Natural killer cell (primary cell): ENCODE data around the gene RNF25. TPM values are rescaled to one million over a fixed set of nuclear protein-coding genes. Genes with fewer than 3 reads are reported as not detected.

Experiments
- ATAC-seq, 3 donors: fragments of 150-1000 bp in 2 of 3; fragments of 200-7000 bp in 1 of 3; cut with Tn5 transposase; 1 replicate in 1 of 3; 2 replicates in 2 of 3; pipeline ENCODE4 v1.10.0; 2021; ENCODE audit warnings: mild to moderate bottlenecking in 2 of 3, moderate library complexity in 2 of 3
- DNase-seq, 2 donors: peaks; one replicate each; pipeline versions ENCODE4 v3.0.0 to v3.0.0-alpha.2; 2013 to 2021; ENCODE audit warnings: mixed read lengths in 1 of 2
- H3K27ac ChIP-seq: one replicate; pipeline ENCODE4 v1.5.1; 2013; ENCODE audit warnings: mild to moderate bottlenecking, low read length
- H3K27me3 ChIP-seq: one replicate; pipeline ENCODE4 v1.6.1; 2013; ENCODE audit warnings: low read length; ENCODE audit not compliant: control insufficient read depth, insufficient read depth
- H3K36me3 ChIP-seq: one replicate; pipeline ENCODE4 v1.6.1; 2013; ENCODE audit warnings: low read length; ENCODE audit not compliant: control insufficient read depth, insufficient read depth
- H3K4me1 ChIP-seq: one replicate; pipeline ENCODE4 v1.6.1; 2013; ENCODE audit warnings: low read length; ENCODE audit not compliant: control insufficient read depth, insufficient read depth
- H3K4me3 ChIP-seq: one replicate; pipeline ENCODE4 v1.5.1; 2013; ENCODE audit warnings: low read length
- H3K9me3 ChIP-seq: one replicate; pipeline ENCODE4 v1.6.1; 2013; ENCODE audit warnings: low read length; ENCODE audit not compliant: control insufficient read depth, insufficient read depth
- H3K27ac Mint-ChIP-seq, 2 donors: one replicate each; pipeline ENCODE4 v1.8.0; 2022; ENCODE audit warnings: mild to moderate bottlenecking in 2 of 2, mixed read lengths in 2 of 2, moderate library complexity in 1 of 2
- H3K27me3 Mint-ChIP-seq, 2 donors: one replicate each; pipeline ENCODE4 v1.8.0; 2022; ENCODE audit warnings: low read depth in 2 of 2, mixed read lengths in 2 of 2
- H3K36me3 Mint-ChIP-seq: one replicate; pipeline ENCODE4 v1.8.0; 2022; ENCODE audit warnings: mixed read lengths
- H3K4me1 Mint-ChIP-seq, 2 donors: one replicate each; pipeline ENCODE4 v1.8.0; 2022; ENCODE audit warnings: mixed read lengths in 2 of 2
- H3K4me3 Mint-ChIP-seq: one replicate; pipeline ENCODE4 v1.8.0; 2022; ENCODE audit warnings: mild to moderate bottlenecking, moderate library complexity, mixed read lengths
- H3K9me3 Mint-ChIP-seq, 2 donors: one replicate each; pipeline ENCODE4 v1.8.0; 2022; ENCODE audit warnings: mixed read lengths in 2 of 2
- WGBS: methylation state at CpG from one replicate; pipeline ENCODE4 v1.1.7; 2013; ENCODE audit warnings: missing lambda C conversion rate; ENCODE audit not compliant: insufficient coverage; 5-methylcytosine and 5-hydroxymethylcytosine counted together
- intact Hi-C: fragments of 100-400 bp; cut with micrococcal nuclease; formaldehyde crosslinking; loops from one replicate; pipeline ENCODE4 v1.14.2; 2022
- total RNA-seq, 4 donors: library from RNA; stranded (reverse); fragments of 120-200 nt in 1 of 4; gene quantifications; one replicate each; pipeline versions ENCODE4 v1.2.3 to v1.2.4, GENCODE V29; 2013 to 2022
- TF ChIP-seq, protein P1 (sequence below): fragments of 200-600 bp; IDR thresholded peaks from one replicate; pipeline ENCODE4 v1.8.0; 2022; ENCODE audit warnings: antibody characterized with exemption

RNF25 gene
- total RNA-seq, 3 donors from 2014 or later (not counting 1 experiment from before 2014, with no cell fraction given) = 16.5 to 22.8 (median 20.1) TPM

DNA sequence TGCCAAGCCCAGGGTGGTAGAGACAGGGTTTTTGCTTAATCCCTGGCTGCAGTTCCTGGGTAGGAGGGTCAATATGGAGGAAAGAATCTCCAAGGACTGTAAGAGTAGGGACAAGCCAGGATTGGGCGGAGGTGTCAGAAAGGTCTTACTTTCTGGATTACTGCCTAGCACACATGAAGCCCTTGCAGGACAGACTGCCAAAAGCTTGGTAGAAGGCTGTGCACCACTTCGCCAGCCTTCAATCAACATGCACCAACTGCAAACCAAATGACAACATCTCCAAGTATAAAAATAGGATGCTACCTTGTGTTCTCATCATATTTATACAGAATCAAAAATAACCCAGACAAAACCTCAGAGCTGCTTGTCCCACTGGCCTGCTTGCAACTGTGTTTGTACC is 16.1 kb downstream of the RNF25 start:
- H3K27ac Mint-ChIP-seq = no peak overlapping the region

DNA sequence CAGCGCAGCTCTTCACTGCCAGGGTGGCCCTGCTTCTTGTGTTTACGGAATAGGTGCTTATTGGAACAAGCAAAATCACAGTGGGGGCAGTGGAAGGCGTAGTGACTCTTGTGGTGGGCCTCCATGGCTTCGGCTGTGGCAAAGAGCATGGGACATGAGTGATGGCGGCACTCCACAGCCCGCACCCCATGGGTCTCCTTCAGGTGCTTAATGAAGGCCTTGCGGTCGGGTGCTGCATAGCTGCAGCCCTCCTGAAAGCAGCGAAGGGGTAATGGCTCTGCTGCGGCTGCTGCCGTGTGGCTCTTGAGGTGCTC is 23.1 kb downstream of the RNF25 start:
- Mint-ChIP-seq H3K4me1 (peaks cover 17 to 18% of the 10 kb centered on the region in 2 donors), H3K4me3 (no peak overlapping the region), H3K9me3 (no peaks in the 10 kb centered on the region), H3K36me3 (peaks cover 11% of the 10 kb centered on the region), H3K27me3 (no peaks in the 10 kb centered on the region), H3K27ac (peak overlapping the region in 1 of 2 donors; percentile 21)
- peak in 1 of 3 donors; percentile 12 for ATAC-seq
- intact Hi-C loops = loop anchor here (1.0 to 2.0 kb wide), 3 partner anchors 198 to 347 kb away; no protein-coding TSS in a partner anchor
- TF ChIP-seq, protein P1, sequence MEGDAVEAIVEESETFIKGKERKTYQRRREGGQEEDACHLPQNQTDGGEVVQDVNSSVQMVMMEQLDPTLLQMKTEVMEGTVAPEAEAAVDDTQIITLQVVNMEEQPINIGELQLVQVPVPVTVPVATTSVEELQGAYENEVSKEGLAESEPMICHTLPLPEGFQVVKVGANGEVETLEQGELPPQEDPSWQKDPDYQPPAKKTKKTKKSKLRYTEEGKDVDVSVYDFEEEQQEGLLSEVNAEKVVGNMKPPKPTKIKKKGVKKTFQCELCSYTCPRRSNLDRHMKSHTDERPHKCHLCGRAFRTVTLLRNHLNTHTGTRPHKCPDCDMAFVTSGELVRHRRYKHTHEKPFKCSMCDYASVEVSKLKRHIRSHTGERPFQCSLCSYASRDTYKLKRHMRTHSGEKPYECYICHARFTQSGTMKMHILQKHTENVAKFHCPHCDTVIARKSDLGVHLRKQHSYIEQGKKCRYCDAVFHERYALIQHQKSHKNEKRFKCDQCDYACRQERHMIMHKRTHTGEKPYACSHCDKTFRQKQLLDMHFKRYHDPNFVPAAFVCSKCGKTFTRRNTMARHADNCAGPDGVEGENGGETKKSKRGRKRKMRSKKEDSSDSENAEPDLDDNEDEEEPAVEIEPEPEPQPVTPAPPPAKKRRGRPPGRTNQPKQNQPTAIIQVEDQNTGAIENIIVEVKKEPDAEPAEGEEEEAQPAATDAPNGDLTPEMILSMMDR = peak; percentile 16
- H3K36me3 ChIP-seq = peaks cover 83% of the 10 kb centered on the region
- DNase-seq = no peak
- H3K4me3 ChIP-seq = no peak overlapping the region
- no peaks in the 10 kb centered on the region for H3K9me3 ChIP-seq
- 93% methylated on average over 11 of the region's 11 CpGs for WGBS
- no peaks in the 10 kb centered on the region for H3K27me3 ChIP-seq
- H3K4me1 ChIP-seq = no peaks in the 10 kb centered on the region
- H3K27ac ChIP-seq = no peak overlapping the region

More for the DNA sequence above, 16.1 kb downstream of the RNF25 start:
- H3K36me3 ChIP-seq = peaks cover 38% of the 10 kb centered on the region
- no peaks in the 10 kb centered on the region for H3K27me3 ChIP-seq
- H3K27ac ChIP-seq = no peak overlapping the region
- Mint-ChIP-seq H3K4me3 (no peak overlapping the region), H3K36me3 (no peaks in the 10 kb centered on the region), H3K27me3 (no peaks in the 10 kb centered on the region), H3K4me1 (peaks cover 27 to 49% of the 10 kb centered on the region in 2 donors), H3K9me3 (no peaks in the 10 kb centered on the region)
- no peak for DNase-seq
- intact Hi-C loops = loop anchor here (5.0 kb wide), 2 partner anchors 57 to 732 kb away; partner anchors contain the start of genes DNPEP and TTLL4
- TF ChIP-seq, protein P1 = no peak
- peaks cover 17% of the 10 kb centered on the region for H3K4me1 ChIP-seq
- 95% methylated on average over 2 of the region's 2 CpGs for WGBS
- no peak for ATAC-seq
- H3K4me3 ChIP-seq = no peak overlapping the region
- H3K9me3 ChIP-seq = no peaks in the 10 kb centered on the region

DNA sequence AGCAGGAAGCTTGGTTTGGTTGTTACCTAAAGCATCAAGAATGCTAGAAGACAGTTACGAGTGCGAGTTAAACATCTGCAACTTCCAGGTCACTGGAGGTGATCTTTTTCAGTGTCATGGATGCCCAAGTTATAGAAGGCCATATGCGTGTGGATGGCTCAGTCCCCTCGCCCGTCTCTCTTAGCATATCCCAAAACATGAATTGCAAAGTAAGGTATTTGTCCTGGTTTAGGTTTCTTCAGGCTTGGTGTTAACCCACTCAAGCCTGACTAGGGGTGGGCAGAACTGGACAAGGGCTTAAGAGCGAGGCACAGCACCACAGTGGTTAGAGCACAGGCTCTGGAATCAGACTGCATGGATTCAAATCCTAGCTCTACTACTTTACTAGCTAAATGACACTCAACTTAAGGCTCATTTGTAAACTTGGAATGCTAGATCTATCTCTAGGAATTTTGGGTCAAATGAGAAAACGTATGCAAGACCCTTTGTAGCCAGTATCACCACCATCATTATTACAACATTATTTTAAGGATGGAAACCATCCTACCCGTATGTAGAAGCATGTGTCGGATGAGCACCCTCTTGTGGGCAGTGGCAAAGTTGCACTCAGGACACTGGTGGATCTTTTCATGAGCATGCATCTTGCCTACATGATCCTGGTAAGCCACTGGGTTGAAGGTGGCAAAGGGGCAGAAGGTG is 23.6 kb downstream of the RNF25 start:
- Mint-ChIP-seq H3K4me3 (no peak overlapping the region), H3K27ac (peak overlapping the region in 1 of 2 donors; percentile 21), H3K36me3 (peaks cover 11% of the 10 kb centered on the region), H3K27me3 (no peaks in the 10 kb centered on the region), H3K4me1 (peaks cover 17 to 18% of the 10 kb centered on the region in 2 donors), H3K9me3 (no peaks in the 10 kb centered on the region)
- TF ChIP-seq, protein P1 = peak; percentile 73
- 73% methylated on average over 9 of the region's 9 CpGs for WGBS
- intact Hi-C loops = loop anchor here (1.0 to 2.0 kb wide), 3 partner anchors 199 to 347 kb away; no protein-coding TSS in a partner anchor
- DNase-seq = peak; percentile 30 to 76
- Histone ChIP-seq H3K4me1 (no peaks in the 10 kb centered on the region), H3K4me3 (no peak overlapping the region), H3K9me3 (no peaks in the 10 kb centered on the region), H3K36me3 (peaks cover 88% of the 10 kb centered on the region), H3K27me3 (no peaks in the 10 kb centered on the region), H3K27ac (no peak overlapping the region)
- peak; percentile 78 to 94 (median 90) for ATAC-seq
